Testis (tissue), 2 donors: ENCODE data around the gene HIPK4.

ENCODE experiments used
- POLR2A ChIP-seq: fragments of 450-650 bp; IDR thresholded peaks from one replicate; pipeline ENCODE4 v1.6.1; 2017; ENCODE audit warnings: antibody characterized with exemption, mild to moderate bottlenecking, moderate library complexity
- TF ChIP-seq, protein P1 (sequence below), 3 experiments: fragments of 450-650 bp in 2 of 3; fragments of 200-600 bp in 1 of 3; sonication (generic) in 1 of 3; IDR thresholded peaks; one replicate each; pipeline ENCODE4 v1.5.1; 2016 to 2019; ENCODE audit warnings: antibody characterized with exemption in 3 of 3, mild to moderate bottlenecking in 2 of 3, moderate library complexity in 1 of 3

- TF ChIP-seq, protein P1, sequence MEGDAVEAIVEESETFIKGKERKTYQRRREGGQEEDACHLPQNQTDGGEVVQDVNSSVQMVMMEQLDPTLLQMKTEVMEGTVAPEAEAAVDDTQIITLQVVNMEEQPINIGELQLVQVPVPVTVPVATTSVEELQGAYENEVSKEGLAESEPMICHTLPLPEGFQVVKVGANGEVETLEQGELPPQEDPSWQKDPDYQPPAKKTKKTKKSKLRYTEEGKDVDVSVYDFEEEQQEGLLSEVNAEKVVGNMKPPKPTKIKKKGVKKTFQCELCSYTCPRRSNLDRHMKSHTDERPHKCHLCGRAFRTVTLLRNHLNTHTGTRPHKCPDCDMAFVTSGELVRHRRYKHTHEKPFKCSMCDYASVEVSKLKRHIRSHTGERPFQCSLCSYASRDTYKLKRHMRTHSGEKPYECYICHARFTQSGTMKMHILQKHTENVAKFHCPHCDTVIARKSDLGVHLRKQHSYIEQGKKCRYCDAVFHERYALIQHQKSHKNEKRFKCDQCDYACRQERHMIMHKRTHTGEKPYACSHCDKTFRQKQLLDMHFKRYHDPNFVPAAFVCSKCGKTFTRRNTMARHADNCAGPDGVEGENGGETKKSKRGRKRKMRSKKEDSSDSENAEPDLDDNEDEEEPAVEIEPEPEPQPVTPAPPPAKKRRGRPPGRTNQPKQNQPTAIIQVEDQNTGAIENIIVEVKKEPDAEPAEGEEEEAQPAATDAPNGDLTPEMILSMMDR (IDR thresholded peaks at IDR 0.05), result no peak
- TF ChIP-seq POLR2A, result no peak
Measured at GRCh38 chr19:40369797-40370196, 20.2 kb downstream of the HIPK4 start.
